ENCODE results near the gene AKR1C3. TPM values are rescaled to one million over a fixed set of nuclear protein-coding genes. Genes with fewer than 3 reads are reported as not detected.
A peak's percentile ranks its signal among the peaks of the same experiment; 100 is the strongest.

AKR1C3 gene
- total RNA-seq, 1 experiment from 2014 or later = 3.0 TPM

DNA sequence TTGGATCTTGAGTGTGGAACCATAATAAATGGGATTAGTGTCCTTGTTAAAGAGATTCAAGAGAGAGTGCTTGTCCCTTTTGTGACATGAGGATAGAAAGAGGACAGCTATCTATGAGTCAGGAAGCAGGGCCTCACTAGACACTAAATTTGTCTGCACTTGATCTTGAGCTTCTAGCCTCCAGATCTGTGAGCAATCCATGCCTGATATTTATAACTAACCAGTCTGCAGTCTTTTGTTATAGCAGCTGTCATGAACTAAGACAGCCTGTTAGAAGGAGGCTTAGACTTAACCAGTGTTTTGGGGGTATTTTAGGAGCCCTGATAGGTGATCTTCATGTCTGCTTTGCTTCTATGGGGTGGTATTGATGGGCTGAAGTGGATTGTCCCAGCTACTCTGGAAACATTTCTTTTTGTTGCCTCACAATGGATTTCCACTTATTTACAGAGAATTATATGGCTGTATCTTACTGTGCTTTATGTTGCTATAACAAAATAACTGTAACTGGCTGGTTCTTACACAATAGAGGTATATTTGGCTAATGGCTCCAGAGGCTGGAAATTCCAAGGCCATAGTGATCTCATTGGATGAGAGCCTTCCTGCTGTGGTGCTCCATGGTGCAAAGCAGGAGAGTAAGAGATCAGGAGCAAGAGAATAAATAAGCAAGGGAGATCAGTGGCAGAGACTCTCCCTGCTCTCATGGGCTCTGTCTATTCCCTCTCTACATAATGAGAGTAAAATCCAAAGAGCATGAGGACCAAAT lies 23.4 kb upstream of the AKR1C3 start (continued):
- no peak for TF ChIP-seq JUND (IDR thresholded peaks at IDR 0.05)
- TF ChIP-seq EGR1 (IDR thresholded peaks at IDR 0.05; ENCODE audit: low read depth) = no peak

DNA sequence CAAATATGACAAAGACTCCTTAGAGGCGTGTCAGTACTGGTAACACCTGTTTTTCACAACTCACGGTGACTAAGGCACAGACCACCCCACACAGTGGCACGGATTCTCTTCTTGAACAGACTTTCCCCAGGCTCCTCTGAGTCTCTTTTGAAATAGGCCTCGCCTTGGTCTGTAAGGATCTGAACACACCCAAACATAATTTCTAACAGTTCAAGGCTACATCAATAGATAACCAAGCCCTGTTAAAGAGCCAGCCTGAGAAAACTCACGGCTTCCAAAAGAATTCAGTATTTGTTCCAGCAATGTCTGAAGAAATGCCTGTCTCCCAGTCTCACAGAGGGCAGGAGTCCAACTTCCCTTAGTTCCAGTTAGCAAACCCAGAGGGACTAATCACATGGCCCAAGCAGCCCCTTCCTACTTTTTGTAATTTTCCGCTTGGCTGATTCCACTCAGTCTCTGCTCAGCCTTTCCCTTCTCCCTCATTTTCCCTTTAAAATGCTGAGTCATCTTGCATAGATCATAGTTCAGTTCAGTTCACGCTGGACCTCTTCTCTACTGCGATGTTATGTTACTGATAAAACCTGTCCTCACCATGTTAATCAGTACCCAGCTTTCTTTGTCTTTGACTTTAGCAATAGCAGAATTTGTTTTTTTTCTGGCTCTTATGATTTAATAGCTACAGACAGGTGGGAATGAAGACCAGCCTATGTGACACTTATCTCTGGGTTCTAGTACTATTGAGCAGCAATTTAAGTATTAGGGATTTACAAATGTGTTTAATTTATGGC lies 22.6 kb upstream of the AKR1C3 start:
- CTCF ChIA-PET = no interaction called here
- Histone ChIP-seq H3K4me3 (replicated peaks in 1 of 2; ENCODE audit: low read depth in 1 of 2, low read length in 2 of 2) (no peak overlapping the region), H3K9me2 (ENCODE audit: insufficient read depth) (no peaks in the 10 kb centered on the region), H4K20me1 (ENCODE audit: insufficient read depth) (no peaks in the 10 kb centered on the region), H3K27me3 (ENCODE audit: insufficient read depth, low read length) (no peaks in the 10 kb centered on the region), H3K9me3 (ENCODE audit: control insufficient read depth in 1 of 2, insufficient read depth in 1 of 2, low read depth in 1 of 2, low read length in 2 of 2) (no peaks in the 10 kb centered on the region), H3K27ac (ENCODE audit: low read depth, low read length) (no peak overlapping the region), H3K36me3 (ENCODE audit: control insufficient read depth in 1 of 2, insufficient read depth in 2 of 2, low read length in 2 of 2) (no peaks in the 10 kb centered on the region), H3K9ac (ENCODE audit: low read length) (no peak overlapping the region), H3K79me2 (ENCODE audit: insufficient read depth, low read length) (no peaks in the 10 kb centered on the region), H2AFZ (ENCODE audit: low read depth, low read length, poor library complexity, severe bottlenecking) (peak overlapping the region; percentile 29), H3K4me1 (ENCODE audit: control insufficient read depth in 1 of 2, insufficient read depth in 2 of 2, low read length in 2 of 2) (peaks cover 8 to 10% of the 10 kb centered on the region in 2 experiments; a peak in 3 of 4 replicates), H3K4me2 (ENCODE audit: low read length) (no peak overlapping the region)
- no TSS peak for BruUV-seq (replicated peaks)
- RAD21 ChIA-PET (ENCODE audit: low non-redundant PET in 1 of 2, low total read pairs in 2 of 2, uncharacterized antibody in 2 of 2, unreplicated experiment in 2 of 2) = no interaction called here
- ATAC-seq (no peak; the same call in 1 of the 2 replicates), DNase-seq (ENCODE audit: low read depth, low spot score) (no peak)
- intact Hi-C loops (cut with micrococcal nuclease) = no loop called here
- POLR2A ChIA-PET = no interaction called here
- TF ChIP-seq POLR2AphosphoS5 (IDR thresholded peaks at IDR 0.05; ENCODE audit: low read depth, low read length) (no peak), SIN3A (IDR thresholded peaks at IDR 0.05; ENCODE audit: low read depth) (no peak), FOSL1 (IDR thresholded peaks at IDR 0.05; ENCODE audit: low read depth) (no peak), SP1 (IDR thresholded peaks at IDR 0.05; ENCODE audit: low read depth) (no peak), ELF1 (IDR thresholded peaks at IDR 0.05; ENCODE audit: borderline replicate concordance, low read depth) (no peak), ZNF274 (IDR thresholded peaks at IDR 0.05; ENCODE audit: low read depth, low read length) (no peak), JUND (IDR thresholded peaks at IDR 0.05) (no peak), EZH2phosphoT487 (IDR thresholded peaks at IDR 0.05; ENCODE audit: borderline replicate concordance) (no peak), YY1 (IDR thresholded peaks at IDR 0.05; ENCODE audit: extremely low read depth, insufficient replicate concordance, low read depth, low read length) (no peak)
- TF ChIP-seq, protein P1, sequence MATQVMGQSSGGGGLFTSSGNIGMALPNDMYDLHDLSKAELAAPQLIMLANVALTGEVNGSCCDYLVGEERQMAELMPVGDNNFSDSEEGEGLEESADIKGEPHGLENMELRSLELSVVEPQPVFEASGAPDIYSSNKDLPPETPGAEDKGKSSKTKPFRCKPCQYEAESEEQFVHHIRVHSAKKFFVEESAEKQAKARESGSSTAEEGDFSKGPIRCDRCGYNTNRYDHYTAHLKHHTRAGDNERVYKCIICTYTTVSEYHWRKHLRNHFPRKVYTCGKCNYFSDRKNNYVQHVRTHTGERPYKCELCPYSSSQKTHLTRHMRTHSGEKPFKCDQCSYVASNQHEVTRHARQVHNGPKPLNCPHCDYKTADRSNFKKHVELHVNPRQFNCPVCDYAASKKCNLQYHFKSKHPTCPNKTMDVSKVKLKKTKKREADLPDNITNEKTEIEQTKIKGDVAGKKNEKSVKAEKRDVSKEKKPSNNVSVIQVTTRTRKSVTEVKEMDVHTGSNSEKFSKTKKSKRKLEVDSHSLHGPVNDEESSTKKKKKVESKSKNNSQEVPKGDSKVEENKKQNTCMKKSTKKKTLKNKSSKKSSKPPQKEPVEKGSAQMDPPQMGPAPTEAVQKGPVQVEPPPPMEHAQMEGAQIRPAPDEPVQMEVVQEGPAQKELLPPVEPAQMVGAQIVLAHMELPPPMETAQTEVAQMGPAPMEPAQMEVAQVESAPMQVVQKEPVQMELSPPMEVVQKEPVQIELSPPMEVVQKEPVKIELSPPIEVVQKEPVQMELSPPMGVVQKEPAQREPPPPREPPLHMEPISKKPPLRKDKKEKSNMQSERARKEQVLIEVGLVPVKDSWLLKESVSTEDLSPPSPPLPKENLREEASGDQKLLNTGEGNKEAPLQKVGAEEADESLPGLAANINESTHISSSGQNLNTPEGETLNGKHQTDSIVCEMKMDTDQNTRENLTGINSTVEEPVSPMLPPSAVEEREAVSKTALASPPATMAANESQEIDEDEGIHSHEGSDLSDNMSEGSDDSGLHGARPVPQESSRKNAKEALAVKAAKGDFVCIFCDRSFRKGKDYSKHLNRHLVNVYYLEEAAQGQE (IDR thresholded peaks at IDR 0.05; ENCODE audit: low read depth) = no peak
- TF ChIP-seq, protein P2, sequence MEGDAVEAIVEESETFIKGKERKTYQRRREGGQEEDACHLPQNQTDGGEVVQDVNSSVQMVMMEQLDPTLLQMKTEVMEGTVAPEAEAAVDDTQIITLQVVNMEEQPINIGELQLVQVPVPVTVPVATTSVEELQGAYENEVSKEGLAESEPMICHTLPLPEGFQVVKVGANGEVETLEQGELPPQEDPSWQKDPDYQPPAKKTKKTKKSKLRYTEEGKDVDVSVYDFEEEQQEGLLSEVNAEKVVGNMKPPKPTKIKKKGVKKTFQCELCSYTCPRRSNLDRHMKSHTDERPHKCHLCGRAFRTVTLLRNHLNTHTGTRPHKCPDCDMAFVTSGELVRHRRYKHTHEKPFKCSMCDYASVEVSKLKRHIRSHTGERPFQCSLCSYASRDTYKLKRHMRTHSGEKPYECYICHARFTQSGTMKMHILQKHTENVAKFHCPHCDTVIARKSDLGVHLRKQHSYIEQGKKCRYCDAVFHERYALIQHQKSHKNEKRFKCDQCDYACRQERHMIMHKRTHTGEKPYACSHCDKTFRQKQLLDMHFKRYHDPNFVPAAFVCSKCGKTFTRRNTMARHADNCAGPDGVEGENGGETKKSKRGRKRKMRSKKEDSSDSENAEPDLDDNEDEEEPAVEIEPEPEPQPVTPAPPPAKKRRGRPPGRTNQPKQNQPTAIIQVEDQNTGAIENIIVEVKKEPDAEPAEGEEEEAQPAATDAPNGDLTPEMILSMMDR (IDR thresholded peaks at IDR 0.05 in 2 of 3, conservative IDR thresholded peaks at IDR 0.05 in 1 of 3; ENCODE audit: borderline replicate concordance in 1 of 3, insufficient read depth in 1 of 3, low read depth in 2 of 3, low read length in 2 of 3) = no peak
- TF ChIP-seq, protein P3, sequence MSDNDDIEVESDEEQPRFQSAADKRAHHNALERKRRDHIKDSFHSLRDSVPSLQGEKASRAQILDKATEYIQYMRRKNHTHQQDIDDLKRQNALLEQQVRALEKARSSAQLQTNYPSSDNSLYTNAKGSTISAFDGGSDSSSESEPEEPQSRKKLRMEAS (IDR thresholded peaks at IDR 0.05) = no peak
- TF ChIP-seq, protein P4, sequence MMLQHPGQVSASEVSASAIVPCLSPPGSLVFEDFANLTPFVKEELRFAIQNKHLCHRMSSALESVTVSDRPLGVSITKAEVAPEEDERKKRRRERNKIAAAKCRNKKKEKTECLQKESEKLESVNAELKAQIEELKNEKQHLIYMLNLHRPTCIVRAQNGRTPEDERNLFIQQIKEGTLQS (IDR thresholded peaks at IDR 0.05) = no peak
- TF ChIP-seq, protein P5, sequence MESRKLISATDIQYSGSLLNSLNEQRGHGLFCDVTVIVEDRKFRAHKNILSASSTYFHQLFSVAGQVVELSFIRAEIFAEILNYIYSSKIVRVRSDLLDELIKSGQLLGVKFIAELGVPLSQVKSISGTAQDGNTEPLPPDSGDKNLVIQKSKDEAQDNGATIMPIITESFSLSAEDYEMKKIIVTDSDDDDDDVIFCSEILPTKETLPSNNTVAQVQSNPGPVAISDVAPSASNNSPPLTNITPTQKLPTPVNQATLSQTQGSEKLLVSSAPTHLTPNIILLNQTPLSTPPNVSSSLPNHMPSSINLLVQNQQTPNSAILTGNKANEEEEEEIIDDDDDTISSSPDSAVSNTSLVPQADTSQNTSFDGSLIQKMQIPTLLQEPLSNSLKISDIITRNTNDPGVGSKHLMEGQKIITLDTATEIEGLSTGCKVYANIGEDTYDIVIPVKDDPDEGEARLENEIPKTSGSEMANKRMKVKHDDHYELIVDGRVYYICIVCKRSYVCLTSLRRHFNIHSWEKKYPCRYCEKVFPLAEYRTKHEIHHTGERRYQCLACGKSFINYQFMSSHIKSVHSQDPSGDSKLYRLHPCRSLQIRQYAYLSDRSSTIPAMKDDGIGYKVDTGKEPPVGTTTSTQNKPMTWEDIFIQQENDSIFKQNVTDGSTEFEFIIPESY (IDR thresholded peaks at IDR 0.05; ENCODE audit: extremely low read depth, insufficient replicate concordance, low read length) = no peak
